GM10266 (cell line): ENCODE measurements around the gene APOBEC3F.
"Not testable (repeated sequence)": the region's sequence is repeated elsewhere in the genome, so short reads cannot be mapped to it uniquely, and the experiment has no call there.

Experiments used
- DNase-seq: peaks from one replicate; pipeline ENCODE4 v3.0.0; 2012; ENCODE audit errors: extremely low spot score
- TF ChIP-seq, protein P1 (sequence below): IDR thresholded peaks from 2 replicates; pipeline ENCODE4 v1.5.1; 2012; ENCODE audit warnings: mild to moderate bottlenecking, low read depth; ENCODE audit not compliant: control insufficient read depth, insufficient read depth; ENCODE audit errors: missing control alignments

APOBEC3F gene

DNA sequence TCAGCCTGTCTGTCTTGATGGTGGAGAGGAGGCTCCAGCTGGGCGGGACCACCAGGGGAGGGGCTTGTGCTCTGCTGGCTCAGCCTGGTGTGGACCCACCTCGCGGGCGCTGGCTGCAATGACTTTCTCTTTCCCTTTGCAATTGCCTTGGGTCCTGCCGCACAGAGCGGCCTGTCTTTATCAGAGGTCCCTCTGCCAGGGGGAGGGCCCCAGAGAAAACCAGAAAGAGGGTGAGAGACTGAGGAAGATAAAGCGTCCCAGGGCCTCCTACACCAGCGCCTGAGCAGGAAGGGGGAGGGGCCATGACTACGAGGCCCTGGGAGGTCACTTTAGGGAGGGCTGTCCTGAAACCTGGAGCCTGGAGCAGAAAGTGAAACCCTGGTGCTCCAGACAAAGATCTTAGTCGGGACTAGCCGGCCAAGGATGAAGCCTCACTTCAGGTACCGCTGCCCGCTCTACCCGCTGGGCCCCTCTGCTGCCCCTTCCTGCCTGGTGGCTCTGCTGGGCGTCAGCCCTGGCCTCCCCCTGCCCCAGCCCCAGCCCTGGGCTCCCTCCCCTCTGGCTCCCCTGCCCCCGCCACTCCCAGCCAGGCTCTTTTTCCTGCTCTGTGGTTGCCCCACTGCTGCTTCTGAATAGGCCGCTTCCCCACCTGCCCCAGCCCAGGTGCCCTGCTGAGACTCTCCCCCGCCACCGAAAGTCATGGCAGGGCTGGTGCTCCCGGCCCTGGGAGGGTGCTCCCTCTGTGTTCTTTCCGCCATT is at the start of gene APOBEC3F:
TSS of gene APOBEC3F (plus strand) at position 327 of the 759 bp plus-strand sequence. CDS start at position 424, 97 bp downstream.
- TF ChIP-seq, protein P1, sequence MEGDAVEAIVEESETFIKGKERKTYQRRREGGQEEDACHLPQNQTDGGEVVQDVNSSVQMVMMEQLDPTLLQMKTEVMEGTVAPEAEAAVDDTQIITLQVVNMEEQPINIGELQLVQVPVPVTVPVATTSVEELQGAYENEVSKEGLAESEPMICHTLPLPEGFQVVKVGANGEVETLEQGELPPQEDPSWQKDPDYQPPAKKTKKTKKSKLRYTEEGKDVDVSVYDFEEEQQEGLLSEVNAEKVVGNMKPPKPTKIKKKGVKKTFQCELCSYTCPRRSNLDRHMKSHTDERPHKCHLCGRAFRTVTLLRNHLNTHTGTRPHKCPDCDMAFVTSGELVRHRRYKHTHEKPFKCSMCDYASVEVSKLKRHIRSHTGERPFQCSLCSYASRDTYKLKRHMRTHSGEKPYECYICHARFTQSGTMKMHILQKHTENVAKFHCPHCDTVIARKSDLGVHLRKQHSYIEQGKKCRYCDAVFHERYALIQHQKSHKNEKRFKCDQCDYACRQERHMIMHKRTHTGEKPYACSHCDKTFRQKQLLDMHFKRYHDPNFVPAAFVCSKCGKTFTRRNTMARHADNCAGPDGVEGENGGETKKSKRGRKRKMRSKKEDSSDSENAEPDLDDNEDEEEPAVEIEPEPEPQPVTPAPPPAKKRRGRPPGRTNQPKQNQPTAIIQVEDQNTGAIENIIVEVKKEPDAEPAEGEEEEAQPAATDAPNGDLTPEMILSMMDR: peak; percentile 21
- not testable (repeated sequence) for DNase-seq

DNA sequence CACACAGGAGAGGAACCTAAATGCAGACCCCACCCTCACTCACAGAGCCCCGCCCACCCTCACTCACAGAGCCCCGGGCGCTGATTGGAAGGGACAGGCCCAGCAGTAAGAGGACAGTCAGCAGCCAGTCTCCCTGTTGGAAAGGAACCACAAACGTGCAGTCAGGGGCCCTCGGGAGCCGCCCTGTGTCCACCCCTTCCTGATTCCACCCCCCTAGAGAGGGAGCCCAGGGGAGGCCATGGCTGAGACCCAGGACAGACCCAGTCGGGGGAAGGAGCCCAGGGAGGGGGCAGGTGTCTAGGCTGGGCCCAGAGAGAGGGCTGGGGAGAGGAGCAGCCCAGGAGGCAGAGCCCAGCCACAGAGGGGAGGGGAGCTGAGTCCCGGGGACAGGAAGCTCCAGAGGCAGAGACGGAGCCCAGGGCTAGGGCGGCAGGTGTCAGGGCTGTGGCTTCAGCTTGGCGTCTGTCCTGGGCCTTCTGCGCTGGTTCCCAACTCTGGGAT is 47.7 kb upstream of the APOBEC3F start:
- not testable (repeated sequence) for DNase-seq

DNA sequence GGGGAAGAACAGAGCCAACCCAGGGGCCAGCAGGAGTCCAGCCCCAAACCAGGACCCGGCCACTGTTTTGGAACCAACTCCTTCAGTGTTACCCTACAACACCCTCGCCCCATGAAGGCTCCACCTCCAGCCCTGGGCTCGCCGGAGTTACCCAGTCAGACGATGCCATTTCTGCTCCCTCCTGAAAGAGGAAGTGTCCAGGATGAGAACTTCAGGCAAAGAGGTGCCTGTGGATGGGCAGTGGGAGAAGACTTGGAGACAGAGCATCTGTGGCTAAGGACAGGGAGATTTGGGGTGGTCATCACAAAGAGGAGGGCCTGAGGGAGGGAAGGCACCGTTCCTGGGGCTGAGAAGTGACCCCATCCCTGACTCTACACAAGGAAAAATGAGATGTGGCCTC is 44.6 kb upstream of the APOBEC3F start:
- TF ChIP-seq, protein P1: no peak
- DNase-seq: no peak

DNA sequence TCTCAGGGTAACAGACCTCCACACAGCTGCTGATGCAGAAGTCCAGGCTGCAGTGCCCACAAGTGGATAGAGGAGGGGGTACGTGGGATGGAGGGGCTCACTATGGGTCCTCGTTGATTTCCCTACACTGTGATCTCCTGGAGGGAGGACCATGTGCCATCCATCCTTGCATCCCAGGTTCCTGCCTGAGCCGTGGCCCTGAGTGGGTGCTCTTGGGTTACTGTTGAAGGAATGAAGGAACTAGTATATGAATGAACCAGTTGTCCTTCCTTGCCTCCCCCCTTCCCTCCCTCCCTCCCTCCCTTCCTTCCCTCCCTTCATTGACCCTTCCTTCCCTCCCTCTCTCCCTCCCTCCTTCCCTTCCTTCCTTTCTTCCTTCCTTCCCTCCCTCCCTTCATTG is 43.1 kb upstream of the APOBEC3F start:
- no peak for DNase-seq
- TF ChIP-seq, protein P1: no peak

DNA sequence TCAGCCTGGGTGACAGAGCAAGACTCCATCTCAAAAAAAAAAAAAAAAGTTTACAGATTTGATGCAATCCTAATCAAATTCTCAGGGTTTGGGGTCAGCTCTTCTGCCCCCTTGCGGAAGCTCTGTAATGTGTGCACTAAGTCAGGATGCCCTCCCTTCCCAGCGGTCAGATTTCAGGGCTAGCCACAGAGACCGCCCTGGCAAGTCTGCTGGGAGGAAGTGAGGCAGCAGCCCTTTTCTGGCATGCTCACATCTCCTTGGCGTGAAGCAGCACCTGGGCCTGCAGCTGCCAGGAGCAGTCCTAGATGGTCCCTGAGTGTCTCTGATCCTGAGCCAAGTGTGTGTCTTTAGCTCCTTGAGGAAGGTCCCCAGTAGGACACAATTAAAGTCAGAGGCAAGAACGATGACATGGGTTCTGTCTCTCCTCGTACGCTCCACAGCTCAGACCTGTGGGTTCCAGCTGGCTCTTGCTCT is 37.5 kb upstream of the APOBEC3F start:
- DNase-seq: peak; percentile 80
- TF ChIP-seq, protein P1: peak; percentile 75

DNA sequence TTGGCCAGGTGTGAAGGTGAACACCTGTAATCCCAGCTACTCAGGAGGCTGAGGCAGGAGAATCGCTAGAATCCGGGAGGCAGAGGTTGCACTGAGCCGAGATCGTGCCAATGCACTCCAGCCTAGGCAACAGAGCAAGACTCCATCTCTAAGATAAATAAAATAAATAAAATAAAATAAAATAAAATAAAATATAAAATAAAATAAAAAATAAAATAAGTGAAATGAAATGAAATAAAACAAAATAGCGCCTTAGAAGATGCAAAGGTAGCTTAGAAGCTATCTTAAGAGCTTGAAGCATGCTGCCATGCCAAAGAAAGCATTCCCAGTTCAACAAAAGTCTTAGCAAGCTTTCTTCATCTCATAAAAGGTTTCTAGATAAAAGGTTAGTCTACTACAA is 33.5 kb upstream of the APOBEC3F start:
- no peak for DNase-seq

DNA sequence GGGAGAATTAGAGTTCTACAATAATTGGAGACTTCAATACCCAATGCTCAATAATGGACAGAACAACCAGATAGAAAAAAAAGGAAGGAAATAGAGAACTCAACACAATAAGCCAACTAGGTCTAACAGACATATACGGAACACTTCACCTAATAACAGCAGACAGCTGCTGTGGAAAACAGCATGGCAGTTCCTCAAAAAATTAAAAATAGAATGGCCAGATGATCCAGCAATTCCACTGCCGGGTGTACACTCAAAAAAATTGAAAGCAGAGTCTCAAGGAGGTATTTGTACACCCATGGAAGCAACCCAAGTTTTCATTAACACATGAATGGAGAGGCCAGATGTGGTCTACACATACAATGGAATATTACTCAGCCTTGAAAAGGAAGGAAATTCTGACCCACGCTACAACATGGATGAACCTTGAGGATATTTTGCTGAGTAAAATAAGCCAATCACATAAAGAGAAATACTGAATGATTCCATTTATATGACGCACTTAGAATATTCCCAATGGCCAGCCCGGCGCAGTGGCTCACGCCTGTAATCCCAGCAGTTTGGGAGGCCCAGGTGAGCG is 32.3 kb upstream of the APOBEC3F start:
- not testable (repeated sequence) for DNase-seq

More for the DNA sequence above, 33.5 kb upstream of the APOBEC3F start:
- TF ChIP-seq, protein P1: no peak

DNA sequence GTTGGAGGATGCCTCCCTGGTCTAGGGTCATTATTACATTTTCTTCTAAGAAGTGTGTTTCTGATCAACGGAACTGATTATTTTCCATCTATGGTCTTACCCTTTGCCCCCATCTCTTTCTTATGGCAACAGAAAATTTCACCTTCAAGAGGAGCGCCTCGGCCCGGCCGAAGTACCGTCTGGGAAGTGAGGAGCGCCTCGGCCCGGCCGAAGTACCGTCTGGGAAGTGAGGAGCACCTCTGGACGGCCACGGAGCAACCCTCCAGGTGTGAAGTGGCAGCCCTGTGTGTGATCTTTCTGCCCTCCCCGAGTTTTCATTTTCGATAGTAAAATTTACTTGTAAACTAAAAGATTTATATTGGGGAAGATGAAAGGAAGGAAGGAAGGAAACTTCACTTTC is 29.7 kb upstream of the APOBEC3F start:
- TF ChIP-seq, protein P1: no peak
- no peak for DNase-seq
